DOHH2 (cell line): ENCODE results near the gene PPFIA4.

Experiments
- H3F3A ChIP-seq: fragments of 200-600 bp; sonication (generic), shearing (Covaris generic); 2 replicates; pipeline ENCODE4 v1.6.0; 2016; ENCODE audit warnings: antibody characterized with exemption, mild to moderate bottlenecking; ENCODE audit not compliant: control insufficient read depth, insufficient read depth
- H3K27ac ChIP-seq: fragments of 200-600 bp; sonication (generic); 2 replicates; pipeline ENCODE4 v1.5.1; 2014; ENCODE audit warnings: low read depth, mild to moderate bottlenecking, low read length, moderate library complexity
- H3K27me3 ChIP-seq: fragments of 200-600 bp; sonication (generic); 2 replicates; pipeline ENCODE4 v1.6.1; 2014; ENCODE audit warnings: mild to moderate bottlenecking, low read length, mixed read lengths; ENCODE audit not compliant: control insufficient read depth
- H3K36me3 ChIP-seq: fragments of 200-600 bp; sonication (generic); 2 replicates; pipeline ENCODE4 v1.6.1; 2014; ENCODE audit warnings: mild to moderate bottlenecking, low read length, moderate library complexity, mixed read lengths; ENCODE audit not compliant: control insufficient read depth
- H3K4me1 ChIP-seq: fragments of 200-600 bp; sonication (generic); 2 replicates; pipeline ENCODE4 v1.6.1; 2014; ENCODE audit warnings: mild to moderate bottlenecking, low read length, mixed read lengths; ENCODE audit not compliant: control insufficient read depth
- H3K4me2 ChIP-seq: fragments of 200-600 bp; sonication (generic); 2 replicates; pipeline ENCODE4 v1.6.0; 2014; ENCODE audit warnings: mild to moderate bottlenecking, low read length, moderate library complexity
- H3K4me3 ChIP-seq: fragments of 200-600 bp; sonication (generic); 2 replicates; pipeline ENCODE4 v1.5.1; 2014; ENCODE audit warnings: mild to moderate bottlenecking, low read length, mixed read lengths
- H3K79me2 ChIP-seq: fragments of 200-600 bp; sonication (generic); 2 replicates; pipeline ENCODE4 v1.6.1; 2014; ENCODE audit warnings: mild to moderate bottlenecking, low read length, mixed read lengths; ENCODE audit not compliant: control insufficient read depth
- H3K9me2 ChIP-seq: fragments of 200-600 bp; sonication (generic); replicated peaks from 2 replicates; pipeline ENCODE4 v1.6.1; 2014; ENCODE audit warnings: mild to moderate bottlenecking, low read length, mixed read lengths; ENCODE audit not compliant: control insufficient read depth
- H3K9me3 ChIP-seq: fragments of 200-600 bp; sonication (generic); 2 replicates; pipeline ENCODE4 v1.6.1; 2014; ENCODE audit warnings: antibody characterized with exemption, low read length, mixed read lengths; ENCODE audit not compliant: control insufficient read depth, insufficient read depth
- H4K20me1 ChIP-seq: fragments of 200-600 bp; sonication (generic); 2 replicates; pipeline ENCODE4 v1.6.0; 2014; ENCODE audit warnings: low read depth, mild to moderate bottlenecking, antibody characterized with exemption, low read length, moderate library complexity; ENCODE audit not compliant: control insufficient read depth, insufficient read depth
- CTCF ChIP-seq: fragments of 200-600 bp; sonication (generic); IDR thresholded peaks from one replicate; pipeline ENCODE4 v1.5.1; 2014; ENCODE audit warnings: antibody characterized with exemption, mild to moderate bottlenecking, low read depth, low read length; ENCODE audit not compliant: poor library complexity, severe bottlenecking
- EZH2phosphoT487 ChIP-seq: fragments of 200-600 bp; sonication (generic); IDR thresholded peaks from 2 replicates; pipeline ENCODE4 v1.6.1; 2017; ENCODE audit warnings: borderline replicate concordance, mild to moderate bottlenecking, antibody characterized with exemption, low read length, moderate library complexity, mixed read lengths

PPFIA4 gene

DNA sequence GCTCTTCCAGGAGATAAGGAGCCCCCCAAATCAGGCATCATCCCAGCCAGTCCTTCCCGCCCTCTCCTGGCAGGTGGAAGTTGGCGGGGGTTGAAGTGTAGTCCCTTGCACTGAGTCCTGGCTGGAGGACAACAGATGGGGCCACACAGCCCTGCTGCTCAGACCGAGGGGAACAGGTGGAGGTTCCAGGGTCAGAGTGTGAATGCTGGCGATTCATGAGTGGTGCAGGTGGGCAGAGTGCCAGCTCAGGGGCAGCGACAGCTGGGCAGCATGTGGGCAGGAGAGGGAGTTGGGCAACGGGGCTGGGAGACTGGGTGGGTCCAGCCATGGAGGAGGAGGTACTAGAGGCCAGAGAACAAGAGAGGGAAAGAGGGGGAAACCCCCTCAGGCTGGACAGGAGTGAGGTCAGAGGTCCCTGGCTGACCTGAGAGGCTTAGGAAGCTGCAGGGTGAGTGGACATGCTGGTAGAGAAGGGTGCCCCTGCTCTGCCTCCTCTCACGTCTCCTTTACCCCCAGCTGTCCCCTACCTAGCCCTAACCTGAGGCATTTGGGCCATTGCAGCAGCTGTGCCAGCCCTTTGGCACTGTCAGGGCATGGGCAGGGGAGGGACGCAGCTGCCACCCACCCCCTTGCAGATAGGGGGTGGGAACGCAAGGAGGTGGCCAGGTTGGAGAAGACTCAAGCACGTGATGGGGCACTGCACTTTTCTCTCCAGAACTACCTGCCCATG lies 90.0 kb downstream of the PPFIA4 start:
- Histone ChIP-seq H3K27ac (no peak overlapping the region), H3K36me3 (no peaks in the 10 kb centered on the region), H3K9me2 (no peaks in the 10 kb centered on the region), H3K79me2 (no peaks in the 10 kb centered on the region), H3K4me3 (no peak overlapping the region), H3F3A (no peaks in the 10 kb centered on the region), H4K20me1 (no peaks in the 10 kb centered on the region), H3K9me3 (no peaks in the 10 kb centered on the region), H3K4me2 (no peak overlapping the region), H3K27me3 (peaks cover 45% of the 10 kb centered on the region), H3K4me1 (no peaks in the 10 kb centered on the region)
- TF ChIP-seq EZH2phosphoT487 (no peak), CTCF (no peak)

- peaks cover 29% of the 10 kb centered on the region for H3K27me3 ChIP-seq
- H3K4me2 ChIP-seq, result no peak overlapping the region
- TF ChIP-seq CTCF (peak; percentile 62), EZH2phosphoT487 (no peak)
- no peaks in the 10 kb centered on the region for H4K20me1 ChIP-seq
- no peak overlapping the region for H3K27ac ChIP-seq
- H3F3A ChIP-seq, result no peaks in the 10 kb centered on the region
- H3K4me3 ChIP-seq, result no peak overlapping the region
- H3K4me1 ChIP-seq, result no peaks in the 10 kb centered on the region
- no peaks in the 10 kb centered on the region for H3K9me3 ChIP-seq
- H3K79me2 ChIP-seq, result no peaks in the 10 kb centered on the region
- H3K9me2 ChIP-seq, result no peaks in the 10 kb centered on the region
- H3K36me3 ChIP-seq, result no peaks in the 10 kb centered on the region
Observed at GRCh38 chr1:203117611-203118575, 91.6 kb downstream of the PPFIA4 start.

DNA sequence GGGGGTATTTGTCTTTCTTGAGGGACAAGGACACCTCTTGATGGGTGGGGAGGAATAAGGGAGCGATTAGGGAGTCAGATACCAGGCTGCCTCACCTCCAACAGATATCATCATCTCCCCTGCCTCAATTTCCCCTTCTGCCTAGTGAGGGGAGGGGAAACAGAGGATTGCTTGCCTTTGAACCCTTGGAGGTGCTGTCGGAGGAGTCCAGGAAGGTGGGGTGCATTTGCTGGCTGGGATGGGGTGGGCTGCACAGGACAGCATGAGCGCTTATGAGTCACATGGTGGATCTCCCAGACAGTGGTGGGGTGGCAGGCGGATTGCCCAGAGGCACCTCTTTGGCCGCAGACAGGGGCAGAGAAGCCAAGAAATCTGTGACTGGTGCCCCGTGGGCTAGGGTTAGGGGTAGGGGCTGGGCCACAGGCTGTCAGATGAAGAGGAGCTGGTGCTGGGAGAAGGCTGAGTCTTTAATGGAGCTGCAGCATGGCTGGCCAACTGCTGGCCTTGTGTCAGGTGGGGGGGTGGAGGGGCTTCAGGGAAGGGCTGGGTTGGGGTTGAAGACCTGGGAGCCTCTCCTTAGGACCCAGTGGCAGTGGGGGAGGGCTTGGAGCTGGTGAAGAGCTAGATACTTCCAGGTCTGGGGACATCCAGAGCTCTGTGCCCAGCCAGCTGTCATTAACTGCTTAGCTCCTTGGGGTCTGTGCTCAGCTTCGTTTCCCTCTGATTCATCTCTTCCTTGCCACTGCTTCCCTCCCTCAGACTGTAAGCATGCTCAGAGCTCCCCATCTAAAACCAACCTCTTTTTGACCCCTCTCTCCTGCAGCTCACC lies 94.2 kb downstream of the PPFIA4 start:
- Histone ChIP-seq H3K9me3 (no peaks in the 10 kb centered on the region), H3K4me3 (no peak overlapping the region), H3K4me2 (no peak overlapping the region), H3K4me1 (no peaks in the 10 kb centered on the region), H3F3A (no peaks in the 10 kb centered on the region), H3K27me3 (peaks cover 13% of the 10 kb centered on the region), H3K27ac (no peak overlapping the region), H4K20me1 (no peaks in the 10 kb centered on the region), H3K79me2 (no peaks in the 10 kb centered on the region), H3K36me3 (no peaks in the 10 kb centered on the region), H3K9me2 (no peaks in the 10 kb centered on the region)
- TF ChIP-seq CTCF (no peak), EZH2phosphoT487 (no peak)
